ENCODE results near the gene ABHD17C.

The ABHD17C gene

GRCh38 chr15:80769153-80769828 is 74.2 kb downstream of the ABHD17C start:
- Histone ChIP-seq H3K27ac (ENCODE audit: low read depth, low read length) (no peak overlapping the region), H3K36me3 (ENCODE audit: low read length) (no peaks in the 10 kb centered on the region), H2AFZ (ENCODE audit: low read depth, low read length, severe bottlenecking) (no peak overlapping the region), H4K20me1 (ENCODE audit: low read depth, low read length) (no peaks in the 10 kb centered on the region), H3K9me2 (replicated peaks; ENCODE audit: insufficient read depth, low read length) (no peaks in the 10 kb centered on the region), H3K9ac (ENCODE audit: low read length) (no peak overlapping the region), H3K27me3 (ENCODE audit: low read length) (no peaks in the 10 kb centered on the region), H3K4me2 (ENCODE audit: low read depth, low read length, poor library complexity, severe bottlenecking) (no peak overlapping the region), H3K4me3 (ENCODE audit: insufficient read depth, low read length, poor library complexity, severe bottlenecking) (no peak overlapping the region), H3K79me2 (ENCODE audit: insufficient read depth, low read length) (no peaks in the 10 kb centered on the region), H3F3A (ENCODE audit: insufficient read depth) (no peaks in the 10 kb centered on the region), H3K9me3 (ENCODE audit: insufficient read depth, low read length) (no peaks in the 10 kb centered on the region)
- TF ChIP-seq EZH2phosphoT487 (conservative IDR thresholded peaks at IDR 0.05; ENCODE audit: low read length) (no peak), CTCF (IDR thresholded peaks at IDR 0.05; ENCODE audit: insufficient read depth, low read length, poor library complexity, severe bottlenecking) (no peak)

- Histone ChIP-seq H3K4me2 (ENCODE audit: low read depth, low read length, poor library complexity, severe bottlenecking) (no peak overlapping the region), H3K9me2 (replicated peaks; ENCODE audit: insufficient read depth, low read length) (no peaks in the 10 kb centered on the region), H4K20me1 (ENCODE audit: low read depth, low read length) (no peaks in the 10 kb centered on the region), H3K4me3 (ENCODE audit: insufficient read depth, low read length, poor library complexity, severe bottlenecking) (no peak overlapping the region), H2AFZ (ENCODE audit: low read depth, low read length, severe bottlenecking) (no peak overlapping the region), H3K9ac (ENCODE audit: low read length) (no peak overlapping the region), H3K27me3 (ENCODE audit: low read length) (no peaks in the 10 kb centered on the region), H3K36me3 (ENCODE audit: low read length) (no peaks in the 10 kb centered on the region), H3K27ac (ENCODE audit: low read depth, low read length) (no peak overlapping the region), H3K9me3 (ENCODE audit: insufficient read depth, low read length) (no peaks in the 10 kb centered on the region), H3K79me2 (ENCODE audit: insufficient read depth, low read length) (no peaks in the 10 kb centered on the region), H3F3A (ENCODE audit: insufficient read depth) (no peaks in the 10 kb centered on the region)
- no peak for TF ChIP-seq EZH2phosphoT487 (conservative IDR thresholded peaks at IDR 0.05; ENCODE audit: low read length)
- TF ChIP-seq CTCF (IDR thresholded peaks at IDR 0.05; ENCODE audit: insufficient read depth, low read length, poor library complexity, severe bottlenecking) = no peak
These were observed 75.0 kb downstream of the ABHD17C start for GRCh38 chr15:80769829-80770705.

GRCh38 chr15:80773122-80773551 is 78.0 kb downstream of the ABHD17C start:
- no peaks in the 10 kb centered on the region for H4K20me1 ChIP-seq (ENCODE audit: low read depth, low read length)
- no peak overlapping the region for H3K9ac ChIP-seq (ENCODE audit: low read length)
- TF ChIP-seq EZH2phosphoT487 (conservative IDR thresholded peaks at IDR 0.05; ENCODE audit: low read length) (no peak), CTCF (IDR thresholded peaks at IDR 0.05; ENCODE audit: insufficient read depth, low read length, poor library complexity, severe bottlenecking) (no peak)
- H3K79me2 ChIP-seq (ENCODE audit: insufficient read depth, low read length) = no peaks in the 10 kb centered on the region
- H3F3A ChIP-seq (ENCODE audit: insufficient read depth) = no peaks in the 10 kb centered on the region
- no peak overlapping the region for H3K27ac ChIP-seq (ENCODE audit: low read depth, low read length)
- no peak overlapping the region for H2AFZ ChIP-seq (ENCODE audit: low read depth, low read length, severe bottlenecking)
- H3K27me3 ChIP-seq (ENCODE audit: low read length) = no peaks in the 10 kb centered on the region
- no peaks in the 10 kb centered on the region for H3K9me3 ChIP-seq (ENCODE audit: insufficient read depth, low read length)
- no peaks in the 10 kb centered on the region for H3K36me3 ChIP-seq (ENCODE audit: low read length)
- no peaks in the 10 kb centered on the region for H3K9me2 ChIP-seq (replicated peaks; ENCODE audit: insufficient read depth, low read length)
- no peak overlapping the region for H3K4me2 ChIP-seq (ENCODE audit: low read depth, low read length, poor library complexity, severe bottlenecking)
- H3K4me3 ChIP-seq (ENCODE audit: insufficient read depth, low read length, poor library complexity, severe bottlenecking) = no peak overlapping the region

All from SU-DHL-6 (cell line).